Activated gamma-delta T cell treated with Interleukin-2 at 50 U/mL for 16 hours (primary cell): ENCODE data around the gene MTHFR.
"Not testable (repeated sequence)": the region's sequence is repeated elsewhere in the genome, so short reads cannot be mapped to it uniquely, and the experiment has no call there.

Source experiments
- DNase-seq: peaks from one replicate; pipeline ENCODE4 v3.0.0-alpha.2; 2020

Gene MTHFR

GRCh38 chr1:11831945-11832725, 26.4 kb upstream of the MTHFR start:
- no peak for DNase-seq

GRCh38 chr1:11828511-11828910, 22.7 kb upstream of the MTHFR start:
- DNase-seq = no peak

- DNase-seq = no peak
These were observed 21.2 kb upstream of the MTHFR start for GRCh38 chr1:11826946-11827345.

- DNase-seq = no peak
These were observed 19.4 kb upstream of the MTHFR start for GRCh38 chr1:11825131-11825530.

GRCh38 chr1:11823366-11824137, 17.8 kb upstream of the MTHFR start:
- DNase-seq = no peak

- DNase-seq = no peak
These were observed 16.3 kb upstream of the MTHFR start for GRCh38 chr1:11822091-11822490.

GRCh38 chr1:11817192-11817591, 11.4 kb upstream of the MTHFR start:
- no peak for DNase-seq

- DNase-seq = no peak
These were observed 7.3 kb upstream of the MTHFR start for GRCh38 chr1:11813021-11813420.

- DNase-seq = no peak
These were observed 1.4 kb upstream of the MTHFR start for GRCh38 chr1:11807133-11807532.

GRCh38 chr1:11806307-11806936, 658 bp upstream of the MTHFR start:
- no peak for DNase-seq

- no peak for DNase-seq
These were observed 920 bp downstream of the MTHFR start for GRCh38 chr1:11804666-11805421.

GRCh38 chr1:11803924-11804665, 1.7 kb downstream of the MTHFR start:
- not testable (repeated sequence) for DNase-seq

GRCh38 chr1:11802973-11803885, 2.5 kb downstream of the MTHFR start:
- peak; percentile 76 for DNase-seq

GRCh38 chr1:11802616-11802972, 3.2 kb downstream of the MTHFR start:
- no peak for DNase-seq

- no peak for DNase-seq
These were observed 4.9 kb downstream of the MTHFR start for GRCh38 chr1:11800756-11801433.

GRCh38 chr1:11800391-11800755, 5.4 kb downstream of the MTHFR start:
- DNase-seq = no peak

GRCh38 chr1:11799896-11800295, 5.9 kb downstream of the MTHFR start:
- DNase-seq = no peak

- DNase-seq = no peak
These were observed 6.7 kb downstream of the MTHFR start for GRCh38 chr1:11799099-11799498.

GRCh38 chr1:11797525-11798216, 8.1 kb downstream of the MTHFR start:
- no peak for DNase-seq
